Measurements from ENCODE around the gene RPS19. TPM values are rescaled to one million over a fixed set of nuclear protein-coding genes. Genes with fewer than 3 reads are reported as not detected.
A peak's percentile ranks its signal among the peaks of the same experiment; 100 is the strongest.
"Not testable (repeated sequence)": the region's sequence is repeated elsewhere in the genome, so short reads cannot be mapped to it uniquely, and the experiment has no call there.

Gene RPS19
- total RNA-seq, 1 donor from 2014 or later, result 956 TPM

GRCh38 chr19:41870401-41870873 is 10.4 kb downstream of the RPS19 start:
- Histone ChIP-seq H3K9me3 (no peaks in the 10 kb centered on the region), H3K4me3 (no peak overlapping the region), H3K36me3 (peaks cover 59 to 60% of the 10 kb centered on the region in 2 donors), H3K27me3 (no peaks in the 10 kb centered on the region), H3K27ac (no peak overlapping the region), H3K4me1 (no peaks in the 10 kb centered on the region)
- intact Hi-C loops (cut with DNase I), result no loop called here
- TF ChIP-seq CTCF (IDR thresholded peaks at IDR 0.05), result no peak
- DNase-seq (ENCODE audit: low spot score in 2 of 2), result no peak

- Histone ChIP-seq H3K9me3 (no peaks in the 10 kb centered on the region), H3K27me3 (no peaks in the 10 kb centered on the region), H3K36me3 (peaks cover 51% of the 10 kb centered on the region in 2 donors), H3K4me1 (no peaks in the 10 kb centered on the region), H3K27ac (no peak overlapping the region), H3K4me3 (no peak overlapping the region)
- DNase-seq (ENCODE audit: low spot score in 2 of 2), result no peak
- intact Hi-C loops (cut with DNase I), result no loop called here
- no peak for TF ChIP-seq CTCF (IDR thresholded peaks at IDR 0.05)
Observed at GRCh38 chr19:41871573-41872383, 11.7 kb downstream of the RPS19 start.

GRCh38 chr19:41872384-41872774 is 12.3 kb downstream of the RPS19 start:
- Histone ChIP-seq H3K9me3 (no peaks in the 10 kb centered on the region), H3K27ac (no peak overlapping the region), H3K27me3 (no peaks in the 10 kb centered on the region), H3K4me3 (no peak overlapping the region), H3K36me3 (peaks cover 45 to 47% of the 10 kb centered on the region in 2 donors), H3K4me1 (no peaks in the 10 kb centered on the region)
- intact Hi-C loops (cut with DNase I), result no loop called here
- DNase-seq (ENCODE audit: low spot score in 2 of 2), result no peak
- no peak for TF ChIP-seq CTCF (IDR thresholded peaks at IDR 0.05)

GRCh38 chr19:41872775-41873647 is 13.0 kb downstream of the RPS19 start:
- intact Hi-C loops (cut with DNase I), result no loop called here
- TF ChIP-seq CTCF (IDR thresholded peaks at IDR 0.05), result peak in 2 of 3 experiments; percentile 29 to 52

GRCh38 chr19:41875973-41876372 is 15.9 kb downstream of the RPS19 start:
- H3K27ac ChIP-seq, result not testable (repeated sequence)

More at GRCh38 chr19:41872775-41873647, 13.0 kb downstream of the RPS19 start:
- Histone ChIP-seq H3K36me3 (peaks cover 39 to 41% of the 10 kb centered on the region in 2 donors), H3K4me3 (no peak overlapping the region), H3K4me1 (no peaks in the 10 kb centered on the region), H3K27ac (no peak overlapping the region), H3K9me3 (no peaks in the 10 kb centered on the region), H3K27me3 (no peaks in the 10 kb centered on the region)
- DNase-seq (ENCODE audit: low spot score in 2 of 2), result no peak

More at GRCh38 chr19:41875973-41876372, 15.9 kb downstream of the RPS19 start:
- H3K36me3 ChIP-seq, result peaks cover 12 to 13% of the 10 kb centered on the region in 2 donors
- H3K9me3 ChIP-seq; H3K4me1 ChIP-seq; intact Hi-C loops (cut with DNase I); DNase-seq (ENCODE audit: low spot score in 2 of 2); H3K27me3 ChIP-seq; H3K4me3 ChIP-seq: not testable (repeated sequence)

Measured in ascending aorta (tissue), 2 donors.